ENCODE results near the gene FAM227A.

FAM227A gene

GRCh38 chr22:38656256-38657044 is at the start of gene FAM227A, which contains the start of gene CBY1:
FAM227A (minus strand) TSS chr22:38656392; CDS start chr22:38650168, 6,224 bp downstream.
CBY1 (plus strand) TSS chr22:38656638; CDS start chr22:38668055, 11,417 bp downstream.
- peak; percentile 63 for DNase-seq (ENCODE audit: low read depth, low spot score)

GRCh38 chr22:38705235-38706100 is 49.3 kb upstream of the FAM227A start, which contains the start of gene GTPBP1:
GTPBP1 (plus strand) TSS chr22:38705944; CDS start chr22:38705956, 12 bp downstream.
- DNase-seq (ENCODE audit: low read depth, low spot score): peak; percentile 94

GRCh38 chr22:38704654-38705234 is 48.6 kb upstream of the FAM227A start:
- DNase-seq (ENCODE audit: low read depth, low spot score): no peak

- DNase-seq (ENCODE audit: low read depth, low spot score): peak; percentile 88
Measured at GRCh38 chr22:38700789-38701628, 44.8 kb upstream of the FAM227A start, which contains the start of gene JOSD1. JOSD1 (minus strand) TSS chr22:38700943; CDS start chr22:38699987, 956 bp downstream.

- no peak for DNase-seq (ENCODE audit: low read depth, low spot score)
Measured at GRCh38 chr22:38700270-38700788, 44.1 kb upstream of the FAM227A start.

GRCh38 chr22:38699784-38700183 is 43.6 kb upstream of the FAM227A start:
- no peak for DNase-seq (ENCODE audit: low read depth, low spot score)

- no peak for DNase-seq (ENCODE audit: low read depth, low spot score)
Measured at GRCh38 chr22:38699143-38699542, 43.0 kb upstream of the FAM227A start.

- no peak for DNase-seq (ENCODE audit: low read depth, low spot score)
Measured at GRCh38 chr22:38698407-38699094, 42.4 kb upstream of the FAM227A start.

GRCh38 chr22:38697425-38698089 is 41.4 kb upstream of the FAM227A start:
- no peak for DNase-seq (ENCODE audit: low read depth, low spot score)

- no peak for DNase-seq (ENCODE audit: low read depth, low spot score)
Measured at GRCh38 chr22:38696606-38697424, 40.6 kb upstream of the FAM227A start.

GRCh38 chr22:38694940-38695339 is 38.7 kb upstream of the FAM227A start:
- no peak for DNase-seq (ENCODE audit: low read depth, low spot score)

GRCh38 chr22:38694049-38694448 is 37.9 kb upstream of the FAM227A start:
- no peak for DNase-seq (ENCODE audit: low read depth, low spot score)

- no peak for DNase-seq (ENCODE audit: low read depth, low spot score)
Measured at GRCh38 chr22:38689651-38690050, 33.5 kb upstream of the FAM227A start.

- DNase-seq (ENCODE audit: low read depth, low spot score): no peak
Measured at GRCh38 chr22:38685761-38686160, 29.6 kb upstream of the FAM227A start.

- DNase-seq (ENCODE audit: low read depth, low spot score): no peak
Measured at GRCh38 chr22:38684895-38685294, 28.7 kb upstream of the FAM227A start.

- peak; percentile 72 for DNase-seq (ENCODE audit: low read depth, low spot score)
Measured at GRCh38 chr22:38681582-38682335, 25.6 kb upstream of the FAM227A start, which contains the start of gene TOMM22. TOMM22 (plus strand) TSS chr22:38681957; CDS start chr22:38681979, 22 bp downstream.

GRCh38 chr22:38675833-38676232 is 19.6 kb upstream of the FAM227A start:
- no peak for DNase-seq (ENCODE audit: low read depth, low spot score)

- DNase-seq (ENCODE audit: low read depth, low spot score): no peak
Measured at GRCh38 chr22:38674888-38675287, 18.7 kb upstream of the FAM227A start.

Measured in activated naive CD8-positive, alpha-beta T cell treated with anti-CD3 and anti-CD28 coated beads, Interleukin-2, amount 50 U/mL, for 16 hours (primary cell).